Measurements from ENCODE around the gene NLK. TPM values are rescaled to one million over a fixed set of nuclear protein-coding genes. Genes with fewer than 3 reads are reported as not detected.
"Not testable (repeated sequence)": the region's sequence is repeated elsewhere in the genome, so short reads cannot be mapped to it uniquely, and the experiment has no call there.

The NLK gene
- total RNA-seq, 1 experiment from 2014 or later, result 28.0 TPM

- DNase-seq (ENCODE audit: low read depth, low spot score) (no peak), ATAC-seq (no peak)
- peaks cover 4% of the 10 kb centered on the region; the same call in 1 of the 2 replicates for H3K27me3 ChIP-seq (ENCODE audit: control insufficient read depth, insufficient read depth, low read length)
- TF ChIP-seq CTCF (IDR thresholded peaks at IDR 0.05), result no peak
- TF ChIP-seq, protein P1, sequence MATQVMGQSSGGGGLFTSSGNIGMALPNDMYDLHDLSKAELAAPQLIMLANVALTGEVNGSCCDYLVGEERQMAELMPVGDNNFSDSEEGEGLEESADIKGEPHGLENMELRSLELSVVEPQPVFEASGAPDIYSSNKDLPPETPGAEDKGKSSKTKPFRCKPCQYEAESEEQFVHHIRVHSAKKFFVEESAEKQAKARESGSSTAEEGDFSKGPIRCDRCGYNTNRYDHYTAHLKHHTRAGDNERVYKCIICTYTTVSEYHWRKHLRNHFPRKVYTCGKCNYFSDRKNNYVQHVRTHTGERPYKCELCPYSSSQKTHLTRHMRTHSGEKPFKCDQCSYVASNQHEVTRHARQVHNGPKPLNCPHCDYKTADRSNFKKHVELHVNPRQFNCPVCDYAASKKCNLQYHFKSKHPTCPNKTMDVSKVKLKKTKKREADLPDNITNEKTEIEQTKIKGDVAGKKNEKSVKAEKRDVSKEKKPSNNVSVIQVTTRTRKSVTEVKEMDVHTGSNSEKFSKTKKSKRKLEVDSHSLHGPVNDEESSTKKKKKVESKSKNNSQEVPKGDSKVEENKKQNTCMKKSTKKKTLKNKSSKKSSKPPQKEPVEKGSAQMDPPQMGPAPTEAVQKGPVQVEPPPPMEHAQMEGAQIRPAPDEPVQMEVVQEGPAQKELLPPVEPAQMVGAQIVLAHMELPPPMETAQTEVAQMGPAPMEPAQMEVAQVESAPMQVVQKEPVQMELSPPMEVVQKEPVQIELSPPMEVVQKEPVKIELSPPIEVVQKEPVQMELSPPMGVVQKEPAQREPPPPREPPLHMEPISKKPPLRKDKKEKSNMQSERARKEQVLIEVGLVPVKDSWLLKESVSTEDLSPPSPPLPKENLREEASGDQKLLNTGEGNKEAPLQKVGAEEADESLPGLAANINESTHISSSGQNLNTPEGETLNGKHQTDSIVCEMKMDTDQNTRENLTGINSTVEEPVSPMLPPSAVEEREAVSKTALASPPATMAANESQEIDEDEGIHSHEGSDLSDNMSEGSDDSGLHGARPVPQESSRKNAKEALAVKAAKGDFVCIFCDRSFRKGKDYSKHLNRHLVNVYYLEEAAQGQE (IDR thresholded peaks at IDR 0.05; ENCODE audit: insufficient read depth in 1 of 2, low read depth in 2 of 2, low read length in 1 of 2), result no peak
- TF ChIP-seq TCF7L2 (IDR thresholded peaks at IDR 0.05; ENCODE audit: low read depth, low read length), result no peak
- no peak for TF ChIP-seq SIN3A (IDR thresholded peaks at IDR 0.05; ENCODE audit: borderline replicate concordance, insufficient read depth, low read depth, low read length)
- ChIA-PET POLR2A (no interaction called here), CTCF (no interaction called here)
- no peak overlapping the region for H3K4me3 ChIP-seq (ENCODE audit: low read depth in 2 of 2, low read length in 2 of 2)
- no peak overlapping the region for H3K27ac ChIP-seq (ENCODE audit: low read length)
- BruUV-seq (replicated peaks), result no TSS peak
- intact Hi-C loops (cut with micrococcal nuclease; ENCODE audit: unreplicated experiment) (loop anchor here (5.0 kb wide), 1 partner anchor 219 kb away; no protein-coding TSS in a partner anchor), in situ Hi-C loops (cut with HindIII; ENCODE audit: low pct_unique_long_range_greater_than_20kb, low sequenced_read_pairs) (no loop called here)
- H3K4me1 ChIP-seq (ENCODE audit: control insufficient read depth, insufficient read depth, low read length), result no peaks in the 10 kb centered on the region
- no peaks in the 10 kb centered on the region for H3K36me3 ChIP-seq (ENCODE audit: control insufficient read depth, insufficient read depth, low read length)
- no peaks in the 10 kb centered on the region for H3K9me3 ChIP-seq (ENCODE audit: control insufficient read depth, insufficient read depth, low read depth, low read length)
These were observed 11.3 kb upstream of the NLK start for GRCh38 chr17:28031174-28031573.

DNA sequence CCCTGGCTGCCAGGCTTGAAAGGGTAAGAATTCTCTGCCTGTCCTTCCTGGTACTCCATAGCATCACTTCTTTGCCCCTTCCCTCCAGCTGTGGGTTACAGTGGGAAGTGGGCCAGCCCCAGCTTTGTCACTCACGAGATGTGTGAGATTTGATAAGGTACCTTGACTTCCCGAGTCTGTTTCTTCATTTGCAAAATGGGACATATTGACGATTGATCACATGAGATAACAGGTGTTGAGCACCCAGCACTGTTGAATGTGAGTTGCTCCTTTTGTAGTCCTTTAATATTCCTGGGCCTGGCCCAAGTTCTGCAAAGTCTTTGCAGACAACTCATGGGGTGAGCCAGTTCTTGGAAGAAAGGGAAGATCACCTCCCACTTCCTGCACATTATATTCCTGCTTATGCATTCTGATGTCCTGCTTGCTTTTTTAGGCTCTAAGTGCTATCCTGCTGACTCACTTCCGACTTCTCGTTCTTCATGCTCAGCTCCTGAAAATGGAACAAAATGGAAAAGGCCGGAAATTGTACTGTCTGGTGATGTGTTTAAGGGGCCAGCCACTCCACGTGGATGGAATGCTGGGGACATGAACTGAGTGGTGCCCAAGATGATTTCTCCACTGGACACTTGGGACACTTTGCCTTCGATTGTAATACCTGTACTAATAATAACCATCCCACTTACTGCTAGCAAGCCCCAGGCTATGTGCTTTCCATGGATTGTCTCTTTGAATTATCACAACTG lies 8.3 kb upstream of the NLK start:
- Histone ChIP-seq H3K4me3 (ENCODE audit: low read depth in 2 of 2, low read length in 2 of 2) (no peak overlapping the region), H3K27ac (ENCODE audit: low read length) (no peak overlapping the region), H3K4me1 (ENCODE audit: control insufficient read depth, insufficient read depth, low read length) (no peaks in the 10 kb centered on the region), H3K9me3 (ENCODE audit: control insufficient read depth, insufficient read depth, low read depth, low read length) (no peaks in the 10 kb centered on the region), H3K36me3 (ENCODE audit: control insufficient read depth, insufficient read depth, low read length) (no peaks in the 10 kb centered on the region), H3K27me3 (ENCODE audit: control insufficient read depth, insufficient read depth, low read length) (no peaks in the 10 kb centered on the region; the same call in 1 of the 2 replicates)
- no TSS peak for BruUV-seq (replicated peaks)
- CTCF ChIA-PET, result no interaction called here
- DNase-seq (ENCODE audit: low read depth, low spot score) (no peak), ATAC-seq (peak; percentile 56)
- TF ChIP-seq SIN3A (IDR thresholded peaks at IDR 0.05; ENCODE audit: borderline replicate concordance, insufficient read depth, low read depth, low read length) (no peak), POLR2AphosphoS5 (IDR thresholded peaks at IDR 0.05; ENCODE audit: low read depth, low read length) (no peak), CTCF (IDR thresholded peaks at IDR 0.05) (no peak)
- POLR2A ChIA-PET, result no interaction called here
- intact Hi-C loops (cut with micrococcal nuclease; ENCODE audit: unreplicated experiment), result loop anchor here (5.0 kb wide), 1 partner anchor 222 kb away; no protein-coding TSS in a partner anchor
- in situ Hi-C loops (cut with HindIII; ENCODE audit: low pct_unique_long_range_greater_than_20kb, low sequenced_read_pairs), result no loop called here

- H3K4me1 ChIP-seq (ENCODE audit: control insufficient read depth, insufficient read depth, low read length); H3K4me3 ChIP-seq (ENCODE audit: low read depth in 2 of 2, low read length in 2 of 2); DNase-seq (ENCODE audit: low read depth, low spot score); intact Hi-C loops (cut with micrococcal nuclease; ENCODE audit: unreplicated experiment); in situ Hi-C loops (cut with HindIII; ENCODE audit: low pct_unique_long_range_greater_than_20kb, low sequenced_read_pairs); ATAC-seq; H3K36me3 ChIP-seq (ENCODE audit: control insufficient read depth, insufficient read depth, low read length); H3K9me3 ChIP-seq (ENCODE audit: control insufficient read depth, insufficient read depth, low read depth, low read length); H3K27me3 ChIP-seq (ENCODE audit: control insufficient read depth, insufficient read depth, low read length); BruUV-seq (replicated peaks); H3K27ac ChIP-seq (ENCODE audit: low read length); POLR2A ChIA-PET; CTCF ChIA-PET: not testable (repeated sequence)
These were observed 7.0 kb upstream of the NLK start for GRCh38 chr17:28035452-28035851.

DNA sequence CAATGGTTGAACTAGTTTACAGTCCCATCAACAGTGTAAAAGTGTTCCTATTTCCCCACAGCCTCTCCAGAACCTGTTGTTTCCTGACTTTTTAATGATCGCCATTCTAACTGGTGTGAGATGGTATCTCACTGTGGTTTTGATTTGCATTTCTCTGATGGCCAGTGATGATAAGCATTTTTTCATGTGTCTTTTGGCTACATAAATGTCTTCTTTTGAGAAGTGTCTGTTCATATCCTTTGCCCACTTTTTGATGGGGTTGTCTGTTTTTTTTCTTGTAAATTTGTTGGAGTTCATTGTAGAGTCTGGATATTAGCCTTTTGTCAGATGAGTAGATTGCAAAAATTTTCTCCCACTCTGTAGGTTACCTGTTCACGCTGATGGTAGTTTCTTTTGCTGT lies 6.6 kb upstream of the NLK start:
- H3K9me3 ChIP-seq (ENCODE audit: control insufficient read depth, insufficient read depth, low read depth, low read length), result not testable (repeated sequence)

More for the DNA sequence above, 6.6 kb upstream of the NLK start:
- H3K27ac ChIP-seq (ENCODE audit: low read length); POLR2A ChIA-PET; ATAC-seq; DNase-seq (ENCODE audit: low read depth, low spot score); intact Hi-C loops (cut with micrococcal nuclease; ENCODE audit: unreplicated experiment); H3K4me1 ChIP-seq (ENCODE audit: control insufficient read depth, insufficient read depth, low read length); BruUV-seq (replicated peaks); H3K36me3 ChIP-seq (ENCODE audit: control insufficient read depth, insufficient read depth, low read length); H3K27me3 ChIP-seq (ENCODE audit: control insufficient read depth, insufficient read depth, low read length); H3K4me3 ChIP-seq (ENCODE audit: low read depth in 2 of 2, low read length in 2 of 2); CTCF ChIA-PET; in situ Hi-C loops (cut with HindIII; ENCODE audit: low pct_unique_long_range_greater_than_20kb, low sequenced_read_pairs): not testable (repeated sequence)
